ENCODE data around the gene MB. TPM values are rescaled to one million over a fixed set of nuclear protein-coding genes. Genes with fewer than 3 reads are reported as not detected.

Gene MB
- total and polyA plus RNA-seq, 2 experiments from 2014 or later: not detected

DNA sequence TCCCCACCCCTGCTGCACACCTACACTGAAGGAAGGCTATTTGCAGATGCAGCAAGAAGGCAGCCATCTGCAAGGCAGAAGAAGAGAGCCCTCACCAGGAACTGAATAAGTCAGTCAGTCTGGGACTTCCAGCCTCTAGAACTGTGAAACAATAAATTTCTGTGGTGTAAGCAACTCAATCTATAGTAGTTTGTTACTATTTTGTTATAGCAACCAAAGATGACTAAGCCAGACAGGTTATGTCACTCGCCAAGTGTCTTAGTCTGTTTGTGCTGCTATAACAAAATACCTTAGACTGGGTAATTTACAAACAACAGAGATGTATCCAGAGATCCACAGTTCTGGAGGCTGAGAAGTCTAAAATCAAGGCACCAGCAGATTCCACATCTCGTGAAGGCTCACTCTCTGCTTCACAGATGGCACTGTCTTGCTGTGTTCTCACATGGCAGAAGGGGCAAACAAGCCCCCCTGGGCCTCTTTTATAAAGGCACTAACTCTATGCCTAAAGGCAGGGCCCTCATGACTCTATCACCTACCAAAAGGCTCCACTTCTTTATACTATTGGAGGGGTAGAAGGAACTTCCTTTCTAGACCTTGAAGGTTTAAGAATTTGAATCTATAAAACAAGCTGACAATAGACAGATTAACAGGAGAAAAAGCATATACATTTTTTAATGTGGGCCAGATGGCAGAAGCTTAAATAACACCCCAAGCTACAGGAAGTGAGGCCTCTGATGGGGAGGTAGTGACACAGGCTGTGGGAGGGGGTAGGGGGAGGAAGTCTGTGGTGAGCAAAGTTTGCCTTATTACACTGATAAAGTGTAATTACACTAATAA, 43.4 kb upstream of the MB start (continued):
- TF ChIP-seq REST (IDR thresholded peaks at IDR 0.05; ENCODE audit: unreplicated experiment) (no peak), ZNF331 (CRISPR knock-in tag; IDR thresholded peaks at IDR 0.05; ENCODE audit: low read depth) (no peak), JUNB (IDR thresholded peaks at IDR 0.05; ENCODE audit: unreplicated experiment) (no peak)

DNA sequence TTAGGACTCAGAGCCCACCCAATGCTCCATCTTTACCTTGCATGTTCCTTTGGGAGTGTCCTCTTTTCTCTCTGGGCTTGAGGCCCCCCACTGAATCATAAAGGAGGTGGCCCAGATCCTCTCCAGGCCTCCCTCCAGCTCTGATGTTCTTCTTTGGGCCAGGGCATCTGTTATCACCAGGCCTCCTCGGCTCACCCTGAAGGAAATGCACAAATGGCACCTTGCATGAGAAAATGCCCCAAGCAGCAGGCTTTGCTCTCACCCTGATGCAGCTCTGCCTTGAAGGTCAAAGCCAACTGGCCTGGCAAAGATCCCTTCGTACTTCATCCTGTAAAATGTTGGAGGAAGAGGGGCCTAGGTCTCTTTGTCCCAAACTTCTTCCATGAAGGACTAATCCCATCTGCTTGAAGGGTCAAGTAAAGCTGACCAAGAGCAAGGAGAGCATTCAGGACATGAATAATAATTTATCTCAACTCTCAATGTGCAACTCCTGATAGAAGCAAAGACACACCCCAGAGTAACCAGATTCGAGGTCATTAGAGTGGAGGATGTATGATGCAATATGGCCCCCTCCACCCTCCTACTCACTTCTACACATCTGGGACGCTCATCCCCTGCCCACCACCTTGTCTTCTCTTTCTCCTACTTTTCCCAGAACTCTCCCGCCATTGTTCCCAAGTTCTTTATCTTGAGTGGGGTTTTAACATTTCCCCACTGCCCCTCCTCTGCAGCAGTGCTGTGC, 40.6 kb upstream of the MB start:
- Mint-ChIP-seq H3K9me3 (peaks cover 25% of the 10 kb centered on the region), H3K27ac (no peak overlapping the region), H3K27me3 (ENCODE audit: insufficient read depth, low read depth, poor library complexity) (peaks cover 4% of the 10 kb centered on the region), H3K4me3 (no peak overlapping the region), H3K4me1 (peaks cover 18% of the 10 kb centered on the region), H3K36me3 (ENCODE audit: low read depth) (peaks cover 18% of the 10 kb centered on the region)
- Histone ChIP-seq H3K79me2 (replicated peaks; ENCODE audit: insufficient read depth) (no peaks in the 10 kb centered on the region), H4K20me1 (replicated peaks; ENCODE audit: insufficient read depth) (no peaks in the 10 kb centered on the region), H3K4me1 (ENCODE audit: insufficient read depth) (peaks cover 27% of the 10 kb centered on the region), H2AFZ (no peak overlapping the region), H3F3A (replicated peaks; ENCODE audit: low read depth) (no peaks in the 10 kb centered on the region), H3K27ac (ENCODE audit: low read depth) (no peak overlapping the region), H3K27me3 (ENCODE audit: insufficient read depth) (no peaks in the 10 kb centered on the region), H3K9me2 (ENCODE audit: insufficient read depth) (0 out of 2 replicates have a peak, but pooled peaks cover 10% of the 10 kb centered on the region), H3K4me3 (no peak overlapping the region), H3K36me3 (ENCODE audit: insufficient read depth) (no peaks in the 10 kb centered on the region), H3K4me2 (no peak overlapping the region)
- DNase-seq (ENCODE audit: low spot score): no peak
- no peak for ATAC-seq
- no peak for TF ChIP-seq JUNB (IDR thresholded peaks at IDR 0.05; ENCODE audit: unreplicated experiment)
- TF ChIP-seq EZH2phosphoT487 (IDR thresholded peaks at IDR 0.05; ENCODE audit: unreplicated experiment): no peak
- TF ChIP-seq EZH2 (IDR thresholded peaks at IDR 0.05; ENCODE audit: low read depth, unreplicated experiment): no peak
- no peak for TF ChIP-seq NANOG (IDR thresholded peaks at IDR 0.05; ENCODE audit: borderline replicate concordance)
- TF ChIP-seq ZNF114 (CRISPR knock-in tag; IDR thresholded peaks at IDR 0.05): no peak
- no peak for TF ChIP-seq POLR2AphosphoS5 (IDR thresholded peaks at IDR 0.05; ENCODE audit: low read depth)
- no peak for TF ChIP-seq STAT1 (IDR thresholded peaks at IDR 0.05; ENCODE audit: unreplicated experiment)
- TF ChIP-seq, protein P1, sequence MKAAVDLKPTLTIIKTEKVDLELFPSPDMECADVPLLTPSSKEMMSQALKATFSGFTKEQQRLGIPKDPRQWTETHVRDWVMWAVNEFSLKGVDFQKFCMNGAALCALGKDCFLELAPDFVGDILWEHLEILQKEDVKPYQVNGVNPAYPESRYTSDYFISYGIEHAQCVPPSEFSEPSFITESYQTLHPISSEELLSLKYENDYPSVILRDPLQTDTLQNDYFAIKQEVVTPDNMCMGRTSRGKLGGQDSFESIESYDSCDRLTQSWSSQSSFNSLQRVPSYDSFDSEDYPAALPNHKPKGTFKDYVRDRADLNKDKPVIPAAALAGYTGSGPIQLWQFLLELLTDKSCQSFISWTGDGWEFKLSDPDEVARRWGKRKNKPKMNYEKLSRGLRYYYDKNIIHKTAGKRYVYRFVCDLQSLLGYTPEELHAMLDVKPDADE (IDR thresholded peaks at IDR 0.05): no peak
- TF ChIP-seq CTCF (conservative IDR thresholded peaks at IDR 0.05; ENCODE audit: low read depth in 2 of 2): no peak
